Measurements from ENCODE around the gene CHID1. TPM values are rescaled to one million over a fixed set of nuclear protein-coding genes. Genes with fewer than 3 reads are reported as not detected.

The CHID1 gene
- total RNA-seq (2014; rRNA removed; shearing (Covaris generic)), result 30.6 and 39.4 TPM in 2 replicates
- total RNA-seq (2022), result 69.6 and 71.1 TPM in 2 replicates
- percentile 55 among the genes with signal in this experiment for Bru-seq, nascent RNA
- BruChase-seq, experiment 1, labeled RNA remaining after a 6-hour chase, result percentile 71 among the genes with signal in this experiment
- BruChase-seq, experiment 2, labeled RNA remaining after a 2-hour chase, result percentile 64 among the genes with signal in this experiment
- long read RNA-seq, transcript CHID1-203 (14 exons, 1,477 nt), result major isoform, 24 of 79 reads
- long read RNA-seq, transcript CHID1-202 (12 exons, 1,289 nt), result minor isoform, 9 of 79 reads
- long read RNA-seq, transcript CHID1-201 (13 exons, 3,374 nt), result minor isoform, 20 of 79 reads
- long read RNA-seq, partial matches to known transcripts, result 10 of 79 reads
- long read RNA-seq, other reads (novel, unspliced or antisense), result 16 of 79 reads

- Histone ChIP-seq H3K79me2 (ENCODE audit: insufficient read depth, low read depth, low read length) (peaks cover 19% of the 10 kb centered on the region), H3K27ac (ENCODE audit: low read depth, low read length, poor library complexity, severe bottlenecking) (peak within 1 kb of the TSS; percentile 44), H3K36me3 (ENCODE audit: insufficient read depth, low read length) (peaks cover 14% of the 10 kb centered on the region), H3K9me2 (ENCODE audit: insufficient read depth, low read length) (no peaks in the 10 kb centered on the region), H3K4me2 (ENCODE audit: low read length) (peak within 1 kb of the TSS; percentile 70), H4K20me1 (ENCODE audit: insufficient read depth, low read length) (no peaks in the 10 kb centered on the region; the same call in 1 of the 2 replicates), H2AFZ (ENCODE audit: low read length) (peak within 1 kb of the TSS; percentile 66), H3K9me3 (ENCODE audit: low read length) (no peaks in the 10 kb centered on the region), H3K4me3 (ENCODE audit: low read depth, low read length, poor library complexity, severe bottlenecking) (peak within 1 kb of the TSS; percentile 88), H3K4me1 (ENCODE audit: insufficient read depth, low read length, poor library complexity, severe bottlenecking) (peaks cover 35% of the 10 kb centered on the region)
- POLR2A ChIA-PET, result interaction anchor here (1.0 to 1.1 kb wide), 2 partner anchors 17 to 18 kb away, joined by 4 to 7 read pairs; no protein-coding TSS in a partner anchor
- BruUV-seq (replicated peaks), result no TSS peak
- TF ChIP-seq EZH2phosphoT487 (IDR thresholded peaks at IDR 0.05; ENCODE audit: borderline replicate concordance, low read depth, low read length) (no peak), CTCF (conservative IDR thresholded peaks at IDR 0.05; ENCODE audit: low read length) (no peak)
- CTCF ChIA-PET (ENCODE audit: unreplicated experiment), result no interaction called here
- intact Hi-C loops (cut with micrococcal nuclease; ENCODE audit: unreplicated experiment), result loop anchor here (5.0 kb wide), 1 partner anchor 403 kb away; the partner anchor contains the start of gene RNH1
- peak; percentile 89 for DNase-seq (ENCODE audit: low spot score)
Observed at GRCh38 chr11:910589-911030, at the start of gene CHID1. CHID1 (minus strand) TSS chr11:910810; CDS start chr11:904816, 5,994 bp downstream.

GRCh38 chr11:959608-960007 is 49.0 kb upstream of the CHID1 start:
- no peak overlapping the region for H3K4me3 ChIP-seq (ENCODE audit: low read depth, low read length, poor library complexity, severe bottlenecking)
- H3K9me3 ChIP-seq (ENCODE audit: low read length), result no peaks in the 10 kb centered on the region
- ChIA-PET POLR2A (no interaction called here), CTCF (ENCODE audit: unreplicated experiment) (no interaction called here)
- H3K4me2 ChIP-seq (ENCODE audit: low read length), result no peak overlapping the region
- no peaks in the 10 kb centered on the region for H3K79me2 ChIP-seq (ENCODE audit: insufficient read depth, low read depth, low read length)
- no peaks in the 10 kb centered on the region for H4K20me1 ChIP-seq (ENCODE audit: insufficient read depth, low read length)
- intact Hi-C loops (cut with micrococcal nuclease; ENCODE audit: unreplicated experiment), result no loop called here
- H2AFZ ChIP-seq (ENCODE audit: low read length), result no peak overlapping the region
- BruUV-seq (replicated peaks), result no TSS peak
- no peak overlapping the region for H3K27ac ChIP-seq (ENCODE audit: low read depth, low read length, poor library complexity, severe bottlenecking)
- no peaks in the 10 kb centered on the region for H3K4me1 ChIP-seq (ENCODE audit: insufficient read depth, low read length, poor library complexity, severe bottlenecking)
- TF ChIP-seq CTCF (conservative IDR thresholded peaks at IDR 0.05; ENCODE audit: low read length) (no peak), EZH2phosphoT487 (IDR thresholded peaks at IDR 0.05; ENCODE audit: borderline replicate concordance, low read depth, low read length) (no peak)
- no peaks in the 10 kb centered on the region for H3K9me2 ChIP-seq (ENCODE audit: insufficient read depth, low read length)
- peaks cover 33% of the 10 kb centered on the region for H3K36me3 ChIP-seq (ENCODE audit: insufficient read depth, low read length)
- DNase-seq (ENCODE audit: low spot score), result no peak

- H3K4me1 ChIP-seq (ENCODE audit: insufficient read depth, low read length, poor library complexity, severe bottlenecking), result no peaks in the 10 kb centered on the region
- ChIA-PET CTCF (ENCODE audit: unreplicated experiment) (no interaction called here), POLR2A (no interaction called here)
- no peaks in the 10 kb centered on the region for H3K79me2 ChIP-seq (ENCODE audit: insufficient read depth, low read depth, low read length)
- no peaks in the 10 kb centered on the region for H4K20me1 ChIP-seq (ENCODE audit: insufficient read depth, low read length)
- H3K9me3 ChIP-seq (ENCODE audit: low read length), result no peaks in the 10 kb centered on the region
- DNase-seq (ENCODE audit: low spot score), result no peak
- H3K4me2 ChIP-seq (ENCODE audit: low read length), result no peak overlapping the region
- intact Hi-C loops (cut with micrococcal nuclease; ENCODE audit: unreplicated experiment), result no loop called here
- no peak overlapping the region for H3K4me3 ChIP-seq (ENCODE audit: low read depth, low read length, poor library complexity, severe bottlenecking)
- no peak overlapping the region for H3K27ac ChIP-seq (ENCODE audit: low read depth, low read length, poor library complexity, severe bottlenecking)
- no peak overlapping the region for H2AFZ ChIP-seq (ENCODE audit: low read length)
- H3K36me3 ChIP-seq (ENCODE audit: insufficient read depth, low read length), result peaks cover 28% of the 10 kb centered on the region
- BruUV-seq (replicated peaks), result no TSS peak
- TF ChIP-seq EZH2phosphoT487 (IDR thresholded peaks at IDR 0.05; ENCODE audit: borderline replicate concordance, low read depth, low read length) (no peak), CTCF (conservative IDR thresholded peaks at IDR 0.05; ENCODE audit: low read length) (no peak)
- no peaks in the 10 kb centered on the region for H3K9me2 ChIP-seq (ENCODE audit: insufficient read depth, low read length)
Observed at GRCh38 chr11:959027-959426, 48.4 kb upstream of the CHID1 start.

Measured in OCI-LY7 (cell line).